ENCODE data around the gene DNAJC18. TPM values are rescaled to one million over a fixed set of nuclear protein-coding genes. Genes with fewer than 3 reads are reported as not detected.

Gene DNAJC18
- total and polyA plus RNA-seq, 2 of the 8 experiments (the other 6 are each of a cell fraction or from before 2014, with no cell fraction given), result 7.8 to 29.2 TPM

DNA sequence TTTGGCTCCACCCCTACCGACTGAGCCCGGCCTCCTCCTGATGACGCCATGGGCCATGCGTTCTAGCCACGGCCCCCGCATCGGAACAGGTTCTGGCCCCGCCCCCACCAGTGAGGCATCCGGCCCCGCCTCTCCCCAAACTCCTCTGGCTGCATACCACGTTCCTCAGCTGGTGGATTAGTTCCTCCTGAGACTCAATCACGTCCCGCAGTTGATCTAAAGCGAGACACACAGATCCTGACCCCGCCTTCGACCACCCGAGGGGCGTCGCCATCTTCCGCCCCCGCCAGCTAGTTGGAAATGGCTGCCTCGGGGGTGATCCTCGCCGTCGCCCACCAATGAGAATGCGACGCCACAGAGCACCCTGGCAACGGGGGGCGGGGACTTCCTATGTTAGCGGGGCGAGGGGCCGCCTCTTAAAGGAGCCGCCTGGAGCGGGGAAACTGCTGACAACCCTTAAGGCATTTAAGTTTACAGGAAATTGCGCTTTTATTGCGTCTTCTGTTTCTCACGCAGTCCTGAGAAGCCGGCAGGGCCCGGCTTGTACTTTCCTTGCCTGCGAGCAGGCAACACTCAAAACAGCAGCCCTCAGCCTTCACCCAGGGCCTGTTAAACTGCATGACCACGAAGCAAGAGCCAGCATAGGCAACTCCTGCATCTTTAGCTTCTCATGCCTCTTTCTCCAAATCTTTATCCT, 35.4 kb downstream of the DNAJC18 start, which contains the start of gene SPATA24 (continued):
- no peak for TF ChIP-seq BRCA1 (IDR thresholded peaks at IDR 0.05; ENCODE audit: low read depth, low read length)
- TF ChIP-seq CTCF (IDR thresholded peaks at IDR 0.05; ENCODE audit: control extremely low read depth in 1 of 3, insufficient read depth in 1 of 3, low read depth in 1 of 3, low read length in 3 of 3), result no peak
- peak; percentile 80 for TF ChIP-seq TAF1 (IDR thresholded peaks at IDR 0.05; ENCODE audit: low read depth, low read length)
- TF ChIP-seq NRF1 (IDR thresholded peaks at IDR 0.05; ENCODE audit: low read depth, low read length), result no peak
- TF ChIP-seq CREB1 (IDR thresholded peaks at IDR 0.05), result peak; percentile 91
- no peak for TF ChIP-seq KDM5A (IDR thresholded peaks at IDR 0.05; ENCODE audit: low read length)
- no peak for TF ChIP-seq RNF2 (IDR thresholded peaks at IDR 0.05; ENCODE audit: borderline replicate concordance, low read depth, low read length, missing control alignments, poor library complexity, severe bottlenecking)
- TF ChIP-seq POLR2AphosphoS5 (IDR thresholded peaks at IDR 0.05; ENCODE audit: low read depth, low read length), result peak; percentile 86
- no peak for TF ChIP-seq SIX5 (IDR thresholded peaks at IDR 0.05; ENCODE audit: low read depth, low read length)
- no peak for TF ChIP-seq NANOG (IDR thresholded peaks at IDR 0.05; ENCODE audit: insufficient read depth, low read depth, low read length, poor library complexity, severe bottlenecking)
- no peak for TF ChIP-seq RXRA (IDR thresholded peaks at IDR 0.05; ENCODE audit: insufficient read depth, low read depth, low read length)
- no peak for TF ChIP-seq KDM1A (IDR thresholded peaks at IDR 0.05; ENCODE audit: borderline replicate concordance, low read length)
- TF ChIP-seq, protein P1, sequence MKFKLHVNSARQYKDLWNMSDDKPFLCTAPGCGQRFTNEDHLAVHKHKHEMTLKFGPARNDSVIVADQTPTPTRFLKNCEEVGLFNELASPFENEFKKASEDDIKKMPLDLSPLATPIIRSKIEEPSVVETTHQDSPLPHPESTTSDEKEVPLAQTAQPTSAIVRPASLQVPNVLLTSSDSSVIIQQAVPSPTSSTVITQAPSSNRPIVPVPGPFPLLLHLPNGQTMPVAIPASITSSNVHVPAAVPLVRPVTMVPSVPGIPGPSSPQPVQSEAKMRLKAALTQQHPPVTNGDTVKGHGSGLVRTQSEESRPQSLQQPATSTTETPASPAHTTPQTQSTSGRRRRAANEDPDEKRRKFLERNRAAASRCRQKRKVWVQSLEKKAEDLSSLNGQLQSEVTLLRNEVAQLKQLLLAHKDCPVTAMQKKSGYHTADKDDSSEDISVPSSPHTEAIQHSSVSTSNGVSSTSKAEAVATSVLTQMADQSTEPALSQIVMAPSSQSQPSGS (IDR thresholded peaks at IDR 0.05; ENCODE audit: low read length), result peak; percentile 76
- no peak for TF ChIP-seq ATF3 (IDR thresholded peaks at IDR 0.05; ENCODE audit: insufficient read depth, low read depth, low read length)
- TF ChIP-seq PHF8 (conservative IDR thresholded peaks at IDR 0.05; ENCODE audit: low read depth, low read length), result peak; percentile 78
- peak; percentile 22; the same call in 1 of the 2 replicates for TF ChIP-seq JUND (IDR thresholded peaks at IDR 0.05; ENCODE audit: low read length)
- TF ChIP-seq RFX5 (IDR thresholded peaks at IDR 0.05; ENCODE audit: borderline replicate concordance, low read depth, low read length), result no peak
- TF ChIP-seq POU5F1 (IDR thresholded peaks at IDR 0.05; ENCODE audit: low read depth, low read length), result no peak
- TF ChIP-seq JUN (IDR thresholded peaks at IDR 0.05; ENCODE audit: low read depth, low read length), result no peak
- peak; percentile 56; the same call in 1 of the 2 replicates for TF ChIP-seq TEAD4 (IDR thresholded peaks at IDR 0.05; ENCODE audit: low read depth, low read length)
